HCT116 (cell line): Measurements from ENCODE around the gene NBAS. TPM values are rescaled to one million over a fixed set of nuclear protein-coding genes. Genes with fewer than 3 reads are reported as not detected.

Experiments
- ATAC-seq: fragments of 200-7000 bp; cut with Tn5 transposase; 2 replicates; pipeline ENCODE4 v1.9.1; 2020; ENCODE audit warnings: mild to moderate bottlenecking, moderate library complexity
- BruUV-seq: library from RNA; stranded (reverse); fragments of 400-500 nt; replicated peaks from 2 replicates; lab custom pipeline; 2021; lab: Mats Ljungman, UMichigan
- CTCF ChIA-PET: fragments of 300-600 bp; sonication (Branson Sonifier 250); formaldehyde crosslinking; loops from one replicate; lab custom pipeline; 2021; ENCODE audit warnings: antibody characterized with exemption; lab: Charles Lee
- POLR2A ChIA-PET: fragments of 300-600, 350-600 bp; sonication (Branson Sonifier 250); formaldehyde crosslinking; loops from one replicate; lab custom pipeline; 2021; ENCODE audit warnings: antibody characterized with exemption; lab: Charles Lee
- RAD21 ChIA-PET, 2 experiments: fragments of 300-600 bp; sonication (Branson Sonifier 250); formaldehyde crosslinking; loops; one replicate each; lab custom pipeline; 2023; ENCODE audit warnings: low total read pairs in 2 of 2; ENCODE audit not compliant: uncharacterized antibody in 2 of 2, unreplicated experiment in 2 of 2, low non-redundant PET in 1 of 2; lab: Charles Lee
- DNase-seq: peaks from one replicate; pipeline ENCODE4 v3.0.0-alpha.2; 2010; ENCODE audit warnings: low read depth, low spot score
- H2AFZ ChIP-seq: fragments of 200-600 bp; shearing (Covaris generic), sonication (generic); 2 replicates; pipeline ENCODE4 v1.6.1; 2017; ENCODE audit warnings: low read depth, mixed run types, mixed read lengths, antibody characterized with exemption, low read length; ENCODE audit not compliant: poor library complexity, severe bottlenecking
- H3K27ac ChIP-seq: 2 replicates; pipeline ENCODE4 v1.5.1; 2012; ENCODE audit warnings: low read depth, low read length
- H3K27me3 ChIP-seq: fragments of 200-600 bp; sonication (generic); 2 replicates; pipeline ENCODE4 v1.6.1; 2016; ENCODE audit warnings: mixed run types, low read length, mixed read lengths; ENCODE audit not compliant: insufficient read depth
- H3K36me3 ChIP-seq, 2 experiments: fragments of 200-500 bp in 1 of 2; fragments of 200-600 bp in 1 of 2; sonication (Bioruptor generic) in 1 of 2; sonication (generic) in 1 of 2; 2 replicates each; pipeline versions ENCODE4 v1.5.1 to v1.6.1; 2014 to 2016; ENCODE audit warnings: low read length in 2 of 2, inconsistent platforms in 1 of 2, mixed read lengths in 1 of 2, mixed run types in 1 of 2; ENCODE audit not compliant: insufficient read depth in 2 of 2, control insufficient read depth in 1 of 2
- H3K4me1 ChIP-seq, 2 experiments: fragments of 200-600 bp in 1 of 2; sonication (generic) in 1 of 2; 2 replicates each; pipeline versions ENCODE4 v1.5.1 to v1.6.1; 2012 to 2017; ENCODE audit warnings: low read length in 2 of 2, inconsistent platforms in 1 of 2, mild to moderate bottlenecking in 1 of 2, mixed read lengths in 1 of 2, mixed run types in 1 of 2, moderate library complexity in 1 of 2; ENCODE audit not compliant: insufficient read depth in 2 of 2, control insufficient read depth in 1 of 2
- H3K4me2 ChIP-seq: fragments of 200-600 bp; sonication (generic); 2 replicates; pipeline ENCODE4 v1.6.1; 2017; ENCODE audit warnings: mixed run types, low read length, mixed read lengths
- H3K4me3 ChIP-seq, 2 experiments: fragments of 200-600 bp in 1 of 2; sonication (generic) in 1 of 2; replicated peaks in 1 of 2; 2 replicates each; pipeline ENCODE4 v1.5.1; 2011 to 2016; ENCODE audit warnings: low read length in 2 of 2, control low read depth in 1 of 2, low read depth in 1 of 2, mild to moderate bottlenecking in 1 of 2, mixed read lengths in 1 of 2, mixed run types in 1 of 2
- H3K79me2 ChIP-seq: fragments of 200-600 bp; sonication (generic); 2 replicates; pipeline ENCODE4 v1.6.1; 2017; ENCODE audit warnings: mild to moderate bottlenecking, mixed run types, low read length, moderate library complexity, mixed read lengths; ENCODE audit not compliant: insufficient read depth
- H3K9ac ChIP-seq: fragments of 200-600 bp; sonication (generic); 2 replicates; pipeline ENCODE4 v1.6.1; 2016; ENCODE audit warnings: low read length, mixed read lengths
- H3K9me2 ChIP-seq: fragments of 200-600 bp; sonication (generic), shearing (Covaris generic); 2 replicates; pipeline ENCODE4 v1.6.1; 2017; ENCODE audit warnings: mixed run types, mild to moderate bottlenecking, moderate library complexity; ENCODE audit not compliant: insufficient read depth
- H3K9me3 ChIP-seq, 2 experiments: fragments of 200-500 bp in 1 of 2; fragments of 200-600 bp in 1 of 2; sonication (Bioruptor generic) in 1 of 2; sonication (generic) in 1 of 2; 2 replicates each; pipeline ENCODE4 v1.6.1; 2014 to 2017; ENCODE audit warnings: low read length in 2 of 2, mixed read lengths in 2 of 2, inconsistent platforms in 1 of 2, low read depth in 1 of 2, mild to moderate bottlenecking in 1 of 2, mixed run types in 1 of 2, moderate library complexity in 1 of 2; ENCODE audit not compliant: control insufficient read depth in 1 of 2, insufficient read depth in 1 of 2
- H4K20me1 ChIP-seq: fragments of 200-600 bp; sonication (generic), shearing (Covaris generic); 2 replicates; pipeline ENCODE4 v1.6.1; 2017; ENCODE audit warnings: mixed run types, mild to moderate bottlenecking, moderate library complexity; ENCODE audit not compliant: insufficient read depth
- ATF3 ChIP-seq: IDR thresholded peaks from 2 replicates; pipeline ENCODE4 v1.6.1; 2012
- CBX3 ChIP-seq: IDR thresholded peaks from 2 replicates; pipeline ENCODE4 v1.6.1; 2012; ENCODE audit warnings: low read depth
- CEBPB ChIP-seq: IDR thresholded peaks from 2 replicates; pipeline ENCODE4 v1.6.1; 2012; ENCODE audit warnings: low read depth
- ELF1 ChIP-seq: IDR thresholded peaks from 2 replicates; pipeline ENCODE4 v1.6.1; 2012; ENCODE audit warnings: low read depth, borderline replicate concordance
- FOSL1 ChIP-seq: IDR thresholded peaks from 2 replicates; pipeline ENCODE4 v1.6.1; 2012; ENCODE audit warnings: low read depth
- JUND ChIP-seq: IDR thresholded peaks from 2 replicates; pipeline ENCODE4 v1.6.1; 2012
- RAD21 ChIP-seq: IDR thresholded peaks from 2 replicates; pipeline ENCODE4 v1.6.1; 2012; ENCODE audit warnings: low read depth, mild to moderate bottlenecking
- SIN3A ChIP-seq: IDR thresholded peaks from 2 replicates; pipeline ENCODE4 v1.6.1; 2012; ENCODE audit warnings: low read depth
- SP1 ChIP-seq: IDR thresholded peaks from 2 replicates; pipeline ENCODE4 v1.6.1; 2012; ENCODE audit warnings: low read depth
- SRF ChIP-seq: IDR thresholded peaks from 2 replicates; pipeline ENCODE4 v1.6.1; 2012; ENCODE audit warnings: low read depth
- YY1 ChIP-seq: IDR thresholded peaks from 2 replicates; pipeline ENCODE4 v1.6.1; 2011; ENCODE audit warnings: low read length, low read depth, moderate library complexity, mild to moderate bottlenecking; ENCODE audit not compliant: insufficient replicate concordance; ENCODE audit errors: extremely low read depth
- ZFX ChIP-seq: fragments of 450-650 bp; IDR thresholded peaks from 2 replicates; pipeline ENCODE4 v1.6.1; 2017
- ZNF274 ChIP-seq: fragments of 200-500 bp; sonication (Bioruptor generic); IDR thresholded peaks from 2 replicates; pipeline ENCODE4 v1.6.1; 2014; ENCODE audit warnings: mild to moderate bottlenecking, low read depth, low read length, inconsistent platforms
- intact Hi-C: fragments of 100-400 bp; cut with micrococcal nuclease; formaldehyde crosslinking; loops from 2 replicates; pipeline ENCODE4 v1.10.0; 2022
- total RNA-seq: library from RNA; stranded (reverse); gene quantifications from one replicate; pipeline ENCODE4 v1.2.1, GENCODE V29; 2021; ENCODE audit not compliant: unreplicated experiment
- TF ChIP-seq, protein P1 (sequence below): IDR thresholded peaks from 2 replicates; pipeline ENCODE4 v1.6.1; 2011; ENCODE audit warnings: mild to moderate bottlenecking, low read length, moderate library complexity; ENCODE audit not compliant: insufficient replicate concordance; ENCODE audit errors: extremely low read depth

The NBAS gene
- total RNA-seq, 1 experiment from 2014 or later, result 32.8 TPM

DNA sequence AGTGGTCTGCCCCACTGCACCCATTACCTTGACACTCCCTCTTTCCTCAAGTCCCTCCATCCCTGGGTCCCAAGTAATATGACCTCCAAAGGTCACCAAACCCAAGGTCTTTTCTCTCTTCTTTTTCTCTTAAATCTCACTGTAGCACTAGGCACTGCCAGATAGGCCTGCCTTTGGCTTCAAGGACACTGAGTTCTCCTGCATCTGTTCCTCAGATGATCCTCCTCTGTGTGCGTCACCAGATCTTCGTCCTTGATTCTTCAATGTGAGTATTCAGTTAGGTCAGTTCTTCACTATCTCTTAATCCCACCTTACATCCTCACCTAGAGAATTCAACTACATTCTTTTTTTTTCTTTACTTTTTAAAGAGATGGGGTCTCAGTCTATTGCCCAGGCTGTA lies 249.2 kb downstream of the NBAS start:
- no peak for ATAC-seq
- intact Hi-C loops, result no loop called here
- RAD21 ChIA-PET, result no interaction called here

More for the DNA sequence above, 249.2 kb downstream of the NBAS start:
- H3K9ac ChIP-seq, result no peak overlapping the region
- H3K4me1 ChIP-seq, result no peaks in the 10 kb centered on the region
- TF ChIP-seq YY1, result no peak
- TF ChIP-seq SRF, result no peak
- TF ChIP-seq RAD21, result no peak
- TF ChIP-seq, protein P1, sequence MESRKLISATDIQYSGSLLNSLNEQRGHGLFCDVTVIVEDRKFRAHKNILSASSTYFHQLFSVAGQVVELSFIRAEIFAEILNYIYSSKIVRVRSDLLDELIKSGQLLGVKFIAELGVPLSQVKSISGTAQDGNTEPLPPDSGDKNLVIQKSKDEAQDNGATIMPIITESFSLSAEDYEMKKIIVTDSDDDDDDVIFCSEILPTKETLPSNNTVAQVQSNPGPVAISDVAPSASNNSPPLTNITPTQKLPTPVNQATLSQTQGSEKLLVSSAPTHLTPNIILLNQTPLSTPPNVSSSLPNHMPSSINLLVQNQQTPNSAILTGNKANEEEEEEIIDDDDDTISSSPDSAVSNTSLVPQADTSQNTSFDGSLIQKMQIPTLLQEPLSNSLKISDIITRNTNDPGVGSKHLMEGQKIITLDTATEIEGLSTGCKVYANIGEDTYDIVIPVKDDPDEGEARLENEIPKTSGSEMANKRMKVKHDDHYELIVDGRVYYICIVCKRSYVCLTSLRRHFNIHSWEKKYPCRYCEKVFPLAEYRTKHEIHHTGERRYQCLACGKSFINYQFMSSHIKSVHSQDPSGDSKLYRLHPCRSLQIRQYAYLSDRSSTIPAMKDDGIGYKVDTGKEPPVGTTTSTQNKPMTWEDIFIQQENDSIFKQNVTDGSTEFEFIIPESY, result no peak
- TF ChIP-seq ATF3, result no peak
- TF ChIP-seq CEBPB, result no peak
- TF ChIP-seq CBX3, result no peak
- TF ChIP-seq SP1, result no peak
- no peak for TF ChIP-seq JUND
- TF ChIP-seq ELF1, result no peak
- no peak for TF ChIP-seq FOSL1
- TF ChIP-seq ZFX, result no peak
- TF ChIP-seq ZNF274, result no peak
- no peak for TF ChIP-seq SIN3A
- no peaks in the 10 kb centered on the region for H4K20me1 ChIP-seq
- H3K36me3 ChIP-seq, result peaks cover 0 to 2% of the 10 kb centered on the region in 2 experiments; a peak in 1 of 4 replicates
- H3K27me3 ChIP-seq, result no peaks in the 10 kb centered on the region
- no TSS peak for BruUV-seq
- DNase-seq, result no peak
- no peaks in the 10 kb centered on the region for H3K9me2 ChIP-seq
- no peak overlapping the region for H3K27ac ChIP-seq
- H3K79me2 ChIP-seq, result no peaks in the 10 kb centered on the region
- ChIA-PET POLR2A (no interaction called here), CTCF (no interaction called here)
- no peak overlapping the region for H2AFZ ChIP-seq
- no peaks in the 10 kb centered on the region for H3K9me3 ChIP-seq
- no peak overlapping the region for H3K4me2 ChIP-seq
- no peak overlapping the region for H3K4me3 ChIP-seq
